Measurements from ENCODE around the gene GDAP2.

DNA sequence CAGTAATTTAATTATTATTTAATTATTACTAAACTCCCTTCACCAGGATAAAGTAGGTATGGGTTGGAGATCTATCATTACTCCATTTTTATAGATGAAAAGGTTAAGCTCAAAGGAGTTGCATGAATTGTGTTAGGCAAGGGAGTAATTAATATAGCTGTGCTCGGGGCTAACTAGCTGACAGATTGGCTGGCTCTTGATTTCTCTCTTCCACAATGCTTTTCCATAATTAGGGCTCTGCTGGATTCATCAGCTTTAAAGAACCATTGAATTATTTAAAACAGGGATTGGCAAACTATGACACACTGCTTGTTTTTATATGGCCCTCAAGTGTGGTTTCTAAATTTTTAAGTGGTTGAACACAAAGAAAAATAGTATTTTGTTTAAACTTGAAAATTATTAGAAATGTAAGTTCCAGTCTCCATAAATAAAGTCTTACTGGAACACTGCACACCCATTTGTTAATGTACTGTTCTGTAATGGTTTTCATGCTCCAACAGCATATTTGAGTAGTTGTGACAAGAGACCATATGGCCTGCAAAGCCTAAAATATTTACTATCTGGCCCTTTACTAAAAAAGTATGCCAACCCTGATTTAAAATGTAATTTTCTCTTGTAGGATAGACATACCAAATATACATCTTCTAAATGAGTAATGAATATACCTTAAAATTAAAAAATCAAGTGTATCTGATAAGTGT is 76.4 kb downstream of the GDAP2 start:
- TF ChIP-seq, protein P1, sequence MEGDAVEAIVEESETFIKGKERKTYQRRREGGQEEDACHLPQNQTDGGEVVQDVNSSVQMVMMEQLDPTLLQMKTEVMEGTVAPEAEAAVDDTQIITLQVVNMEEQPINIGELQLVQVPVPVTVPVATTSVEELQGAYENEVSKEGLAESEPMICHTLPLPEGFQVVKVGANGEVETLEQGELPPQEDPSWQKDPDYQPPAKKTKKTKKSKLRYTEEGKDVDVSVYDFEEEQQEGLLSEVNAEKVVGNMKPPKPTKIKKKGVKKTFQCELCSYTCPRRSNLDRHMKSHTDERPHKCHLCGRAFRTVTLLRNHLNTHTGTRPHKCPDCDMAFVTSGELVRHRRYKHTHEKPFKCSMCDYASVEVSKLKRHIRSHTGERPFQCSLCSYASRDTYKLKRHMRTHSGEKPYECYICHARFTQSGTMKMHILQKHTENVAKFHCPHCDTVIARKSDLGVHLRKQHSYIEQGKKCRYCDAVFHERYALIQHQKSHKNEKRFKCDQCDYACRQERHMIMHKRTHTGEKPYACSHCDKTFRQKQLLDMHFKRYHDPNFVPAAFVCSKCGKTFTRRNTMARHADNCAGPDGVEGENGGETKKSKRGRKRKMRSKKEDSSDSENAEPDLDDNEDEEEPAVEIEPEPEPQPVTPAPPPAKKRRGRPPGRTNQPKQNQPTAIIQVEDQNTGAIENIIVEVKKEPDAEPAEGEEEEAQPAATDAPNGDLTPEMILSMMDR (IDR thresholded peaks at IDR 0.05): no peak
- TF ChIP-seq POLR2A (IDR thresholded peaks at IDR 0.05) (no peak), POLR2AphosphoS5 (IDR thresholded peaks at IDR 0.05) (no peak)
